KMS-11 (cell line): Measurements from ENCODE around the gene KIZ.

Experiments used
- H2AFZ ChIP-seq: fragments of 200-600 bp; sonication (generic); 2 replicates; pipeline ENCODE4 v1.6.1; 2016; ENCODE audit warnings: antibody characterized with exemption, mixed run types, low read depth
- H3K27ac ChIP-seq: fragments of 200-600 bp; sonication (generic); 2 replicates; pipeline ENCODE4 v1.6.1; 2016; ENCODE audit warnings: mild to moderate bottlenecking, mixed run types
- H3K27me3 ChIP-seq: fragments of 200-600 bp; sonication (generic); 2 replicates; pipeline ENCODE4 v1.6.1; 2017; ENCODE audit warnings: mild to moderate bottlenecking, low read depth, mixed run types, moderate library complexity; ENCODE audit not compliant: insufficient read depth
- H3K36me3 ChIP-seq: fragments of 200-600 bp; sonication (generic); 2 replicates; pipeline ENCODE4 v1.6.1; 2017; ENCODE audit warnings: mild to moderate bottlenecking, mixed run types; ENCODE audit not compliant: insufficient read depth
- H3K4me1 ChIP-seq: fragments of 200-600 bp; sonication (generic); 2 replicates; pipeline ENCODE4 v1.6.1; 2016; ENCODE audit warnings: mild to moderate bottlenecking, low read depth, mixed run types; ENCODE audit not compliant: poor library complexity, severe bottlenecking
- H3K4me2 ChIP-seq: fragments of 200-600 bp; sonication (generic); 2 replicates; pipeline ENCODE4 v1.7.0; 2016; ENCODE audit warnings: mild to moderate bottlenecking, mixed run types
- H3K4me3 ChIP-seq: fragments of 200-600 bp; sonication (generic); IDR thresholded peaks from 2 replicates; pipeline ENCODE4 v1.6.1; 2017; ENCODE audit warnings: low read depth, low read length, mixed read lengths; ENCODE audit not compliant: insufficient read depth
- H3K79me2 ChIP-seq: fragments of 200-600 bp; sonication (generic); 2 replicates; pipeline ENCODE4 v1.6.1; 2016; ENCODE audit warnings: low read depth, mixed run types; ENCODE audit not compliant: insufficient read depth
- H3K9ac ChIP-seq: fragments of 200-600 bp; sonication (generic); 2 replicates; pipeline ENCODE4 v1.6.1; 2016; ENCODE audit warnings: mild to moderate bottlenecking, mixed run types
- H4K20me1 ChIP-seq: fragments of 200-600 bp; sonication (generic); 2 replicates; pipeline ENCODE4 v1.6.1; 2016; ENCODE audit warnings: mild to moderate bottlenecking, mixed run types; ENCODE audit not compliant: insufficient read depth
- TF ChIP-seq, protein P1 (sequence below): fragments of 200-600 bp; sonication (generic); conservative IDR thresholded peaks from 2 replicates; pipeline ENCODE4 v1.6.1; 2017; ENCODE audit warnings: low read depth, mild to moderate bottlenecking, antibody characterized with exemption, low read length, moderate library complexity, mixed read lengths

The KIZ gene

DNA sequence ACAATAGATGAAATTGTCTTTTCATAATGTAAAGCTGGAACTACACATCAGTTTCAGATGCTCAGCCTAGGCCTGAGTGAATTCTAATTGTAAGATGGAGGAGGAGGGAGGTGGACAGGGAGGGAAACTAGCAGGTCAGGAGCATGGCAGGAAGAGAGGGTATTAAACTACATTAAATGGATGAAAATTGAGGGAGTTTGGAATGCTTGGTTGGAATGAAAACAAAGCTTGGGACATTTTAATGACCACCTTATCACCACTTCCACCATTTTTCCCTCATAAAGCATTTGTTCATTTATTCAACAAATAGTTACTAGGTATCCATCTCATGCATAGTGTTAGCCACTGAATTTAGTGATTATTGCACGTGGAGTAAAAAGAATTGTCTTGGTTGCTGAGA, 65.0 kb downstream of the KIZ start:
- Histone ChIP-seq H3K27me3 (no peaks in the 10 kb centered on the region), H2AFZ (no peak overlapping the region), H3K27ac (no peak overlapping the region), H3K4me3 (no peak overlapping the region), H3K4me2 (no peak overlapping the region), H3K36me3 (no peaks in the 10 kb centered on the region), H3K79me2 (no peaks in the 10 kb centered on the region), H4K20me1 (no peaks in the 10 kb centered on the region), H3K4me1 (no peaks in the 10 kb centered on the region), H3K9ac (no peak overlapping the region)
- TF ChIP-seq, protein P1, sequence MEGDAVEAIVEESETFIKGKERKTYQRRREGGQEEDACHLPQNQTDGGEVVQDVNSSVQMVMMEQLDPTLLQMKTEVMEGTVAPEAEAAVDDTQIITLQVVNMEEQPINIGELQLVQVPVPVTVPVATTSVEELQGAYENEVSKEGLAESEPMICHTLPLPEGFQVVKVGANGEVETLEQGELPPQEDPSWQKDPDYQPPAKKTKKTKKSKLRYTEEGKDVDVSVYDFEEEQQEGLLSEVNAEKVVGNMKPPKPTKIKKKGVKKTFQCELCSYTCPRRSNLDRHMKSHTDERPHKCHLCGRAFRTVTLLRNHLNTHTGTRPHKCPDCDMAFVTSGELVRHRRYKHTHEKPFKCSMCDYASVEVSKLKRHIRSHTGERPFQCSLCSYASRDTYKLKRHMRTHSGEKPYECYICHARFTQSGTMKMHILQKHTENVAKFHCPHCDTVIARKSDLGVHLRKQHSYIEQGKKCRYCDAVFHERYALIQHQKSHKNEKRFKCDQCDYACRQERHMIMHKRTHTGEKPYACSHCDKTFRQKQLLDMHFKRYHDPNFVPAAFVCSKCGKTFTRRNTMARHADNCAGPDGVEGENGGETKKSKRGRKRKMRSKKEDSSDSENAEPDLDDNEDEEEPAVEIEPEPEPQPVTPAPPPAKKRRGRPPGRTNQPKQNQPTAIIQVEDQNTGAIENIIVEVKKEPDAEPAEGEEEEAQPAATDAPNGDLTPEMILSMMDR, result no peak

DNA sequence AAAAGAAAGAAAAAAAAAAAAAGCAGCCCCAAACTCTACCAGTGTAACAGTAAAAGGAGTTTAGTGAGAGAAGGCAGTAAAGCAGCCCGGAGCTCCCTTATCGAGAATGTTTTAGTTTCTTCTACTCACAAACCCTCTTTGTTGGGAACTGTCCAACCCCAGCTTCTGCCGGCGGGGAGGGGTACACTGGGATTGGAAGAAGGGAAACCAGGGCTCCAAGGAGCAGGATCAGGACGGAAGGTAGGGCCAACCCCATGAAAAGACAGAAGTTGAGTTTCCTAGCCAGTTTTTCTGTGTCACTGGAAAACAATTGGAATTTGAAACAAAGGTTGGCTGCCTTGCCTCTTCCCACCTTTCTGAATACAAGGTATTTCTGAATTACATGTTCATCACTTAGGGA, 66.0 kb downstream of the KIZ start:
- no peak overlapping the region for H2AFZ ChIP-seq
- no peak overlapping the region for H3K9ac ChIP-seq

DNA sequence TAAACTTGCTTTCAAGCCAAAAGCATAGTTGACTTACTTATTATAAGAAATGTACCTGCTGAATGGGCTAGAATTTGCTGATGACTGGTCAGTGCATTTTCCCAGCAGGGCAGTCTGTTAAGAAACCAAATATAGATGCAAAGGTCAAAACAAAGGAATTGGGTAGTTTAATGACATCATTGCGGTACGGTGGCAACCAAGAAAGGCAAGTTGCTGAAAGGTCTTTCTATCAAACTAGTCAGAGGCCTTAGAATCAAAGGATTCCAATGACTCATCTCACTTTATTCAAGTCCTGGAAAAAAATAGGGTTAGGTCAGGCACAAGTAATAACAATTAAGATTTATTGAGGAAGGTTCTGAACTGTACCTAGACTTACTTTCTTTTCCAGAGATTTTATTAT, 76.4 kb downstream of the KIZ start:
- TF ChIP-seq, protein P1, result no peak
- Histone ChIP-seq H3K36me3 (no peaks in the 10 kb centered on the region), H4K20me1 (no peaks in the 10 kb centered on the region), H3K4me3 (no peak overlapping the region), H3K27ac (no peak overlapping the region), H2AFZ (no peak overlapping the region), H3K4me1 (no peaks in the 10 kb centered on the region), H3K79me2 (no peaks in the 10 kb centered on the region), H3K9ac (no peak overlapping the region), H3K27me3 (no peaks in the 10 kb centered on the region), H3K4me2 (no peak overlapping the region)

More for the DNA sequence above, 66.0 kb downstream of the KIZ start:
- Histone ChIP-seq H3K27ac (no peak overlapping the region), H3K79me2 (no peaks in the 10 kb centered on the region), H3K4me3 (no peak overlapping the region), H3K36me3 (no peaks in the 10 kb centered on the region), H3K27me3 (no peaks in the 10 kb centered on the region), H4K20me1 (no peaks in the 10 kb centered on the region), H3K4me1 (no peaks in the 10 kb centered on the region), H3K4me2 (no peak overlapping the region)
- TF ChIP-seq, protein P1, result no peak

DNA sequence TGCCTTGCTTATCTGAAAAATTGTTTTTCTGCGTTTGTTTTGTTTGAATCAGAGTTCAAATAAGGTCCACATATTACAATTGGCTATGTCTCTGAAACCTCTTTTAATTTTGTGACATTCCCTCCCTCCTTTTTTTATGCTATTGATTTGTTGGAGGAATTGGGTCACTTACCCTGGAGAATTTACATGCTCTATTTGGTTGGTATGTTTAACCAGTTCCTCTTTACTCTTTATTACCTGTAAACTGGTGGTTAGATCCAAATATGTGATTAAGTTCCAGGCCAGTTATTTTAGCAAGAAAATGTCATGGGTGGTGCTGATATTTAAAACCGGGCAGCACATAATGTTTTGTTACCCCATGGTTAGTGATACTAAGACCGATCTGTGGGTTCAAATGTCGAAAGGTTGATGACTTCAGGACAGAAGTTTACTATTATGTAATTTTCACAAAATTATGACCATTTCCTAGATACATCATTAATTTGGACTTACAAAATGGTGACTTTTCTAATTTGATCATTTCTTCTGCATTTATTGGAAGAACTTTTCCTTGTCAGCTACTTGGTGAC, 77.3 kb downstream of the KIZ start:
- Histone ChIP-seq H3K27me3 (no peaks in the 10 kb centered on the region), H3K79me2 (no peaks in the 10 kb centered on the region), H2AFZ (no peak overlapping the region), H3K4me1 (no peaks in the 10 kb centered on the region), H4K20me1 (no peaks in the 10 kb centered on the region), H3K27ac (no peak overlapping the region), H3K36me3 (no peaks in the 10 kb centered on the region), H3K4me3 (no peak overlapping the region), H3K4me2 (no peak overlapping the region), H3K9ac (no peak overlapping the region)
- TF ChIP-seq, protein P1, result no peak
